ENCODE results near the gene MEIOB. TPM values are rescaled to one million over a fixed set of nuclear protein-coding genes. Genes with fewer than 3 reads are reported as not detected.
A peak's percentile ranks its signal among the peaks of the same experiment; 100 is the strongest.

MEIOB gene
- total RNA-seq, 2 experiments from 2014 or later, result not detected

DNA sequence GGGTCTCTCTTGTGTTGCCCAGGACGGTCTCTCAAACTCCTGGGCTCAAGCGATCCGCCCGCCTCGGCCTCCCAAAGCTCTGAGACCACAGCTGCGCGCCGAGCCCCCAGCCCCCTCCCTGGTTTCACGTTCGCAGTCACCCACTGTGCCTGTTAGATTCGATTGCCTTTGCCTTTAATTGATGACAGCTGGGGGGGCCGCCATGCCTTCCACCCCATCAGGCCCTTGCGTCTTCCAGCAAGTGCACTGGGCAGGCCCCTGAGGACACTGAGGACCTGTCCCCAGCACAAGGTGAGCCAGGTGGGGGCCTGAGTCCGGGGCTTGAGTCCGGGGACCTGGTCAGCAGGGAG is 81.7 kb downstream of the MEIOB start:
- POLR2A ChIA-PET, result no interaction called here
- no peak for ATAC-seq (ENCODE audit: poor library complexity)
- Mint-ChIP-seq H3K4me3 (no peak overlapping the region), H3K4me1 (ENCODE audit: low read depth) (peaks cover under 1% of the 10 kb centered on the region), H3K27me3 (no peaks in the 10 kb centered on the region), H3K36me3 (ENCODE audit: low read depth) (peaks cover 7% of the 10 kb centered on the region), H3K27ac (no peak overlapping the region), H3K9me3 (no peaks in the 10 kb centered on the region)
- peaks cover 0 to 6% of the 10 kb centered on the region in 2 experiments for H3K9me3 ChIP-seq (ENCODE audit: control insufficient read depth in 1 of 2, insufficient read depth in 1 of 2, low read length in 2 of 2)
- H3K4me3 ChIP-seq (ENCODE audit: low read length), result no peak overlapping the region
- TF ChIP-seq, protein P1, sequence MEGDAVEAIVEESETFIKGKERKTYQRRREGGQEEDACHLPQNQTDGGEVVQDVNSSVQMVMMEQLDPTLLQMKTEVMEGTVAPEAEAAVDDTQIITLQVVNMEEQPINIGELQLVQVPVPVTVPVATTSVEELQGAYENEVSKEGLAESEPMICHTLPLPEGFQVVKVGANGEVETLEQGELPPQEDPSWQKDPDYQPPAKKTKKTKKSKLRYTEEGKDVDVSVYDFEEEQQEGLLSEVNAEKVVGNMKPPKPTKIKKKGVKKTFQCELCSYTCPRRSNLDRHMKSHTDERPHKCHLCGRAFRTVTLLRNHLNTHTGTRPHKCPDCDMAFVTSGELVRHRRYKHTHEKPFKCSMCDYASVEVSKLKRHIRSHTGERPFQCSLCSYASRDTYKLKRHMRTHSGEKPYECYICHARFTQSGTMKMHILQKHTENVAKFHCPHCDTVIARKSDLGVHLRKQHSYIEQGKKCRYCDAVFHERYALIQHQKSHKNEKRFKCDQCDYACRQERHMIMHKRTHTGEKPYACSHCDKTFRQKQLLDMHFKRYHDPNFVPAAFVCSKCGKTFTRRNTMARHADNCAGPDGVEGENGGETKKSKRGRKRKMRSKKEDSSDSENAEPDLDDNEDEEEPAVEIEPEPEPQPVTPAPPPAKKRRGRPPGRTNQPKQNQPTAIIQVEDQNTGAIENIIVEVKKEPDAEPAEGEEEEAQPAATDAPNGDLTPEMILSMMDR (IDR thresholded peaks at IDR 0.05), result no peak
- CTCF ChIA-PET, result no interaction called here
- H3K27me3 ChIP-seq (ENCODE audit: control insufficient read depth in 1 of 2, insufficient read depth in 2 of 2, low read length in 2 of 2), result no peaks in the 10 kb centered on the region
- H3K36me3 ChIP-seq (ENCODE audit: insufficient read depth, low read length), result peaks cover 38% of the 10 kb centered on the region
- intact Hi-C loops (cut with DNase I, micrococcal nuclease), result no loop called here
- H3K27ac ChIP-seq (ENCODE audit: low read depth in 1 of 2, low read length in 2 of 2), result no peak overlapping the region
- peaks cover 13% of the 10 kb centered on the region for H3K4me1 ChIP-seq (ENCODE audit: insufficient read depth, low read length)
- DNase-seq, result no peak

DNA sequence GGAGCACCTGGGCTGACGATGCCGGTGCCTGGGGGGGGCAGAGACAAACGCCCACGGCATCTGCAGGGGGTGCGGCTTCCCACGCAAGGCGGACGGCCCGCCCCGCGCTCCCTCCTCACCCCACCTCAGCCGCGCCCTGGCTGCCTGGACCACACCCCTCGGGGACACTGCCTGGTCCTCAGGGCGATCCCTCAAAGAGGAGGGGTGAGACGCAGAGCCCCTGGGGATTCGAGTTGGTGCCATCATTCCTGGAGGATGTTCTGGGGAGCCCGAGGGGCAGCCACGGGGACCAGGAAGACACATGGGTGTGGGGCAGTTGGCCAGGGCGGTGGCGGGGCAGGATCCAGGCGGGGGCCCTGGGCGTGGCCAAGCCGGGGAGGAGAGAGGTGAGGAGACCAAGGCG is 82.3 kb downstream of the MEIOB start:
- Mint-ChIP-seq H3K27ac (no peak overlapping the region), H3K9me3 (no peaks in the 10 kb centered on the region), H3K4me1 (ENCODE audit: low read depth) (peaks cover 5% of the 10 kb centered on the region), H3K36me3 (ENCODE audit: low read depth) (peaks cover 7% of the 10 kb centered on the region), H3K4me3 (no peak overlapping the region), H3K27me3 (no peaks in the 10 kb centered on the region)
- TF ChIP-seq, protein P1 (IDR thresholded peaks at IDR 0.05), result no peak
- ATAC-seq (ENCODE audit: poor library complexity), result no peak
- intact Hi-C loops (cut with DNase I, micrococcal nuclease), result loop anchor here in 1 of 2 experiments (10.0 kb wide), 2 partner anchors 485 to 1385 kb away; partner anchors contain the start of genes DECR2 and UBE2I
- Histone ChIP-seq H3K36me3 (ENCODE audit: insufficient read depth, low read length) (peaks cover 38% of the 10 kb centered on the region), H3K4me3 (ENCODE audit: low read length) (no peak overlapping the region), H3K9me3 (ENCODE audit: control insufficient read depth in 1 of 2, insufficient read depth in 1 of 2, low read length in 2 of 2) (peaks cover 0 to 6% of the 10 kb centered on the region in 2 experiments), H3K27ac (ENCODE audit: low read depth in 1 of 2, low read length in 2 of 2) (no peak overlapping the region), H3K27me3 (ENCODE audit: control insufficient read depth in 1 of 2, insufficient read depth in 2 of 2, low read length in 2 of 2) (no peaks in the 10 kb centered on the region), H3K4me1 (ENCODE audit: insufficient read depth, low read length) (peaks cover 19% of the 10 kb centered on the region)
- POLR2A ChIA-PET, result interaction anchor here (1.0 kb wide), 1 partner anchor 15 kb away, joined by 3 read pairs; no protein-coding TSS in a partner anchor
- CTCF ChIA-PET, result no interaction called here
- peak in 1 of 14 experiments; percentile 21 for DNase-seq

DNA sequence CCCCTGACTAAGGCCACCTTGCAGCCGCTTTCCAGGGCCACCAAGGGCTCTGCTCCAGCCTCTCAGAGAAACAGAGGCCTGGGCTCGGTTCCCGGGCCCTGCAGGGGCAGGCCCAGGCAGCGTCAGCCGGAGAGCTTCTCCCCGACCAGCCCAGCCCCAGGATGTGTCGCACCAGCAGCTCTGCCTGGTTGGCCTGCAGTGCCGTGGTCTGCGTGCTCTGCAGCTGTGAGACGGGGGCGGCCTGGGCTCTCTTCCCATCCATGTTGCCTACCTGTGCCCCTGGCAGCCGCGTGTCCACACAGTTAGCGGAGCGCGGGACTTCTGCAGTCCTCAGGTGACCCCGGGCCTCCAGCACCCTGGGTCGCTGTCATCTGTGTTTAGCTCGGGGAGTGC is 83.3 kb downstream of the MEIOB start:
- Histone ChIP-seq H3K36me3 (ENCODE audit: insufficient read depth, low read length) (peaks cover 38% of the 10 kb centered on the region), H3K4me1 (ENCODE audit: insufficient read depth, low read length) (peaks cover 28% of the 10 kb centered on the region), H3K9me3 (ENCODE audit: control insufficient read depth in 1 of 2, insufficient read depth in 1 of 2, low read length in 2 of 2) (peaks cover 0 to 6% of the 10 kb centered on the region in 2 experiments), H3K4me3 (ENCODE audit: low read length) (no peak overlapping the region), H3K27ac (ENCODE audit: low read depth in 1 of 2, low read length in 2 of 2) (no peak overlapping the region), H3K27me3 (ENCODE audit: control insufficient read depth in 1 of 2, insufficient read depth in 2 of 2, low read length in 2 of 2) (no peaks in the 10 kb centered on the region)
- TF ChIP-seq, protein P1 (IDR thresholded peaks at IDR 0.05), result no peak
- peaks cover 5% of the 10 kb centered on the region for H3K4me1 Mint-ChIP-seq (ENCODE audit: low read depth)
- H3K27ac Mint-ChIP-seq, result no peak overlapping the region
- H3K9me3 Mint-ChIP-seq, result no peaks in the 10 kb centered on the region
- H3K27me3 Mint-ChIP-seq, result no peaks in the 10 kb centered on the region
- DNase-seq, result peak in 1 of 14 experiments; percentile 19
- peak overlapping the region; percentile 66 for H3K4me3 Mint-ChIP-seq
- ChIA-PET POLR2A (interaction anchor here (1.0 kb wide), 1 partner anchor 14 kb away, joined by 3 read pairs; no protein-coding TSS in a partner anchor), CTCF (no interaction called here)
- peaks cover 7% of the 10 kb centered on the region for H3K36me3 Mint-ChIP-seq (ENCODE audit: low read depth)
- ATAC-seq (ENCODE audit: poor library complexity), result no peak
- intact Hi-C loops (cut with DNase I, micrococcal nuclease), result loop anchor here in 1 of 2 experiments (10.0 kb wide), 2 partner anchors 484 to 1384 kb away; partner anchors contain the start of genes DECR2 and UBE2I

Data from CD4-positive, alpha-beta T cell (primary cell).